Sigmoid colon (tissue), 3 donors: Measurements from ENCODE around the gene SOX6.

Source experiments
- POLR2A ChIP-seq, 2 donors: fragments of 450-650 bp; IDR thresholded peaks; one replicate each; pipeline ENCODE4 v1.6.1; 2016; ENCODE audit warnings: antibody characterized with exemption in 2 of 2, mild to moderate bottlenecking in 2 of 2, moderate library complexity in 2 of 2
- TF ChIP-seq, protein P1 (sequence below), 4 experiments: fragments of 450-650 bp in 3 of 4; fragments of 200-600 bp in 1 of 4; IDR thresholded peaks; one replicate each; pipeline ENCODE4 v1.5.1; 2016 to 2019; ENCODE audit warnings: antibody characterized with exemption in 4 of 4, mild to moderate bottlenecking in 3 of 4, moderate library complexity in 2 of 4

DNA sequence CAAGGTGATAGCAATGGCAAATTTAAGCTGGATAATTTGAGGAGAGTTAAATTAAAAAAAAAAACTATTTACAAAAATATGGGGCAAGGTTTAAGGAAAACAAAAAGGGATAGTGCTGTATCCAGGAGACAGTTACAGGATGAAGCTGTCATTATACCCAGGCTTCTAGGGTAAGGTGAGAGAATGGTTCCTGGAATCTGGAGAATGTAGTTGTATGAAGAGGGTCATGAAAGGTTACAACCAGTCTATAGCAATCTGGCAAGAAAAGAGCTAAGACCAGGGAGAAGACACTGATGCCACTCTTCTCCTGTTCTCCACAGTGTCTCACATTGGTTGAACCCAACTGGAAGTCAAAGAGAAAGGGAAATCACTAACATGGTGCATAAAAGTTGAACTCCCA, 144.9 kb downstream of the SOX6 start:
- TF ChIP-seq, protein P1, sequence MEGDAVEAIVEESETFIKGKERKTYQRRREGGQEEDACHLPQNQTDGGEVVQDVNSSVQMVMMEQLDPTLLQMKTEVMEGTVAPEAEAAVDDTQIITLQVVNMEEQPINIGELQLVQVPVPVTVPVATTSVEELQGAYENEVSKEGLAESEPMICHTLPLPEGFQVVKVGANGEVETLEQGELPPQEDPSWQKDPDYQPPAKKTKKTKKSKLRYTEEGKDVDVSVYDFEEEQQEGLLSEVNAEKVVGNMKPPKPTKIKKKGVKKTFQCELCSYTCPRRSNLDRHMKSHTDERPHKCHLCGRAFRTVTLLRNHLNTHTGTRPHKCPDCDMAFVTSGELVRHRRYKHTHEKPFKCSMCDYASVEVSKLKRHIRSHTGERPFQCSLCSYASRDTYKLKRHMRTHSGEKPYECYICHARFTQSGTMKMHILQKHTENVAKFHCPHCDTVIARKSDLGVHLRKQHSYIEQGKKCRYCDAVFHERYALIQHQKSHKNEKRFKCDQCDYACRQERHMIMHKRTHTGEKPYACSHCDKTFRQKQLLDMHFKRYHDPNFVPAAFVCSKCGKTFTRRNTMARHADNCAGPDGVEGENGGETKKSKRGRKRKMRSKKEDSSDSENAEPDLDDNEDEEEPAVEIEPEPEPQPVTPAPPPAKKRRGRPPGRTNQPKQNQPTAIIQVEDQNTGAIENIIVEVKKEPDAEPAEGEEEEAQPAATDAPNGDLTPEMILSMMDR (IDR thresholded peaks at IDR 0.05): no peak
- TF ChIP-seq POLR2A (IDR thresholded peaks at IDR 0.05): no peak
